GM21737 (cell line): ENCODE data around the gene SEPTIN10.
"Not testable (repeated sequence)": the region's sequence is repeated elsewhere in the genome, so short reads cannot be mapped to it uniquely, and the experiment has no call there.

ENCODE experiments used
- ATAC-seq: cut with Tn5 transposase; IDR thresholded peaks from one replicate; pipeline ENCODE4 v1.9.1; 2021; ENCODE audit warnings: mild to moderate bottlenecking, moderate library complexity; ENCODE audit not compliant: unreplicated experiment

The SEPTIN10 gene

GRCh38 chr2:109554758-109555157 lies 59.0 kb downstream of the SEPTIN10 start:
- ATAC-seq, result no peak

- ATAC-seq, result no peak
Measured at GRCh38 chr2:109549016-109549590, 64.7 kb downstream of the SEPTIN10 start.

- no peak for ATAC-seq
Measured at GRCh38 chr2:109547280-109547679, 66.5 kb downstream of the SEPTIN10 start.

GRCh38 chr2:109545828-109546713 lies 67.7 kb downstream of the SEPTIN10 start:
- ATAC-seq, result peak; percentile 60

- no peak for ATAC-seq
Measured at GRCh38 chr2:109542384-109542783, 71.4 kb downstream of the SEPTIN10 start.

GRCh38 chr2:109538546-109538945 lies 75.2 kb downstream of the SEPTIN10 start:
- ATAC-seq, result no peak

GRCh38 chr2:109537565-109538222 lies 76.1 kb downstream of the SEPTIN10 start:
- ATAC-seq, result no peak

GRCh38 chr2:109536556-109536955 lies 77.2 kb downstream of the SEPTIN10 start:
- ATAC-seq, result not testable (repeated sequence)

- ATAC-seq, result no peak
Measured at GRCh38 chr2:109535217-109535946, 78.4 kb downstream of the SEPTIN10 start.

- ATAC-seq, result no peak
Measured at GRCh38 chr2:109533823-109534222, 79.9 kb downstream of the SEPTIN10 start.

- ATAC-seq, result no peak
Measured at GRCh38 chr2:109532728-109533076, 81.1 kb downstream of the SEPTIN10 start.

- ATAC-seq, result no peak
Measured at GRCh38 chr2:109531896-109532727, 81.7 kb downstream of the SEPTIN10 start.

GRCh38 chr2:109531221-109531620 lies 82.5 kb downstream of the SEPTIN10 start:
- ATAC-seq, result no peak

GRCh38 chr2:109530712-109531111 lies 83.1 kb downstream of the SEPTIN10 start:
- ATAC-seq, result no peak

GRCh38 chr2:109529532-109530449 lies 84.0 kb downstream of the SEPTIN10 start:
- ATAC-seq, result no peak

GRCh38 chr2:109528811-109529501 lies 84.8 kb downstream of the SEPTIN10 start:
- ATAC-seq, result no peak

GRCh38 chr2:109527846-109528705 lies 85.7 kb downstream of the SEPTIN10 start:
- ATAC-seq, result no peak

- no peak for ATAC-seq
Measured at GRCh38 chr2:109527079-109527478, 86.7 kb downstream of the SEPTIN10 start.
